Lower leg skin (tissue), 3 donors: ENCODE results near the gene PLXDC2.

Source experiments
- POLR2A ChIP-seq, 2 donors: fragments of 450-650 bp; IDR thresholded peaks; one replicate each; pipeline ENCODE4 v1.6.1; 2016 to 2017; ENCODE audit warnings: antibody characterized with exemption in 2 of 2, mild to moderate bottlenecking in 1 of 2, moderate library complexity in 1 of 2
- TF ChIP-seq, protein P1 (sequence below), 3 donors: fragments of 450-650 bp; IDR thresholded peaks; one replicate each; pipeline ENCODE4 v1.5.1; 2016; ENCODE audit warnings: antibody characterized with exemption in 3 of 3, mild to moderate bottlenecking in 3 of 3, moderate library complexity in 2 of 3

DNA sequence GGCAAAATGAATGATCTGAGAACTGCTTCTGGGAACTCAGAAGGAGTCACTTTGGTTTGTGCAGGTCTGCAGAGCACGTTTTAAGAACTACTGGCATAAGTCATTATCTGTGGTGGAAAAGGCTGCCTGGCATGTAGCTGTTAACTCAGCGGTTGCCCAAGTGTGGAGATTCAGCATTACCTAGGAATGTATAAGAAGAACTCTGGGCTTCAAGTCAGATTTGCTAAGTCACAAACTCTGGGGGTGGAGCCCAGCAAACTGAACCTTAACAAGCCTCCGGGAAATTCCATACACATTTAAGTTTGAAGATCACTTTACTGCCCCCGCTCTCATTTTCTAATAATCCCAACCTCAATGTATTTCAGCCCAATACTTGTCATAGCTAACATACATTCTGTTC lies 31.1 kb downstream of the PLXDC2 start:
- no peak for TF ChIP-seq POLR2A (IDR thresholded peaks at IDR 0.05)
- TF ChIP-seq, protein P1, sequence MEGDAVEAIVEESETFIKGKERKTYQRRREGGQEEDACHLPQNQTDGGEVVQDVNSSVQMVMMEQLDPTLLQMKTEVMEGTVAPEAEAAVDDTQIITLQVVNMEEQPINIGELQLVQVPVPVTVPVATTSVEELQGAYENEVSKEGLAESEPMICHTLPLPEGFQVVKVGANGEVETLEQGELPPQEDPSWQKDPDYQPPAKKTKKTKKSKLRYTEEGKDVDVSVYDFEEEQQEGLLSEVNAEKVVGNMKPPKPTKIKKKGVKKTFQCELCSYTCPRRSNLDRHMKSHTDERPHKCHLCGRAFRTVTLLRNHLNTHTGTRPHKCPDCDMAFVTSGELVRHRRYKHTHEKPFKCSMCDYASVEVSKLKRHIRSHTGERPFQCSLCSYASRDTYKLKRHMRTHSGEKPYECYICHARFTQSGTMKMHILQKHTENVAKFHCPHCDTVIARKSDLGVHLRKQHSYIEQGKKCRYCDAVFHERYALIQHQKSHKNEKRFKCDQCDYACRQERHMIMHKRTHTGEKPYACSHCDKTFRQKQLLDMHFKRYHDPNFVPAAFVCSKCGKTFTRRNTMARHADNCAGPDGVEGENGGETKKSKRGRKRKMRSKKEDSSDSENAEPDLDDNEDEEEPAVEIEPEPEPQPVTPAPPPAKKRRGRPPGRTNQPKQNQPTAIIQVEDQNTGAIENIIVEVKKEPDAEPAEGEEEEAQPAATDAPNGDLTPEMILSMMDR (IDR thresholded peaks at IDR 0.05): no peak
